HepG2 (cell line): ENCODE results near the gene MMP25. TPM values are rescaled to one million over a fixed set of nuclear protein-coding genes. Genes with fewer than 3 reads are reported as not detected.
A peak's percentile ranks its signal among the peaks of the same experiment; 100 is the strongest.

Experiments used
- ARID2 ChIP-seq: sonication (generic); formaldehyde crosslinking; IDR thresholded peaks from 2 replicates; pipeline ENCODE4 v1.8.1; 2022; ENCODE audit warnings: mild to moderate bottlenecking, missing genetic modification reagents, borderline replicate concordance
- BRD4 ChIP-seq: sonication (generic); formaldehyde crosslinking; IDR thresholded peaks from 2 replicates; pipeline ENCODE4 v1.4.0; 2020; ENCODE audit warnings: missing genetic modification reagents
- RBFOX2 ChIP-seq: fragments of 200-400 bp; formaldehyde crosslinking; IDR thresholded peaks from 2 replicates; pipeline ENCODE4 v1.6.1; 2017; ENCODE audit warnings: low read depth, mild to moderate bottlenecking, low read length
- SMYD3 ChIP-seq: sonication (generic); formaldehyde crosslinking; IDR thresholded peaks from 2 replicates; pipeline ENCODE4 v1.8.1; 2023; ENCODE audit warnings: mild to moderate bottlenecking, missing genetic modification reagents
- STAG1 ChIP-seq: sonication (generic); formaldehyde crosslinking; IDR thresholded peaks from 2 replicates; pipeline ENCODE4 v1.4.0; 2020; ENCODE audit warnings: missing genetic modification reagents
- TOPORS ChIP-seq: sonication (generic); formaldehyde crosslinking; IDR thresholded peaks from 2 replicates; pipeline ENCODE4 v1.8.0; 2023; ENCODE audit warnings: mild to moderate bottlenecking, missing genetic modification reagents
- ZKSCAN1 ChIP-seq: fragments of 150-350 bp; IDR thresholded peaks from 2 replicates; pipeline ENCODE4 v1.6.1; 2014; ENCODE audit warnings: low read length
- ZNF331 ChIP-seq: sonication (generic); formaldehyde crosslinking; IDR thresholded peaks from 2 replicates; pipeline ENCODE4 v1.4.0; 2020; ENCODE audit warnings: missing genetic modification reagents
- ZNF605 ChIP-seq: sonication (generic); formaldehyde crosslinking; IDR thresholded peaks from 2 replicates; pipeline ENCODE4 v1.8.0; 2022; ENCODE audit warnings: mild to moderate bottlenecking, missing genetic modification reagents
- ZNF619 ChIP-seq: sonication (generic); formaldehyde crosslinking; IDR thresholded peaks from 2 replicates; pipeline ENCODE4 v1.4.0; 2020; ENCODE audit warnings: mild to moderate bottlenecking, missing genetic modification reagents
- ZNF644 ChIP-seq: IDR thresholded peaks from 2 replicates; pipeline ENCODE4 v1.6.1; 2016; ENCODE audit warnings: low read depth
- ZNF670 ChIP-seq: sonication (generic); formaldehyde crosslinking; IDR thresholded peaks from 2 replicates; pipeline ENCODE4 v1.8.0; 2022; ENCODE audit warnings: mild to moderate bottlenecking, missing genetic modification reagents, borderline replicate concordance
- ZNF678 ChIP-seq: sonication (generic); formaldehyde crosslinking; IDR thresholded peaks from 2 replicates; pipeline ENCODE4 v1.4.0; 2020; ENCODE audit warnings: mild to moderate bottlenecking, missing genetic modification reagents
- ZNF740 ChIP-seq: sonication (generic); formaldehyde crosslinking; IDR thresholded peaks from 2 replicates; pipeline ENCODE4 v1.4.0; 2020; ENCODE audit warnings: missing genetic modification reagents
- ZNF780A ChIP-seq: sonication (generic); formaldehyde crosslinking; IDR thresholded peaks from 2 replicates; pipeline ENCODE4 v1.8.0; 2022; ENCODE audit warnings: mild to moderate bottlenecking, missing genetic modification reagents, moderate library complexity
- ZNF83 ChIP-seq: sonication (generic); formaldehyde crosslinking; IDR thresholded peaks from 2 replicates; pipeline ENCODE4 v1.4.0; 2020; ENCODE audit warnings: missing genetic modification reagents, mild to moderate bottlenecking, borderline replicate concordance
- ZZZ3 ChIP-seq: sonication (generic); formaldehyde crosslinking; IDR thresholded peaks from 2 replicates; pipeline ENCODE4 v1.4.0; 2020; ENCODE audit warnings: missing genetic modification reagents, mild to moderate bottlenecking, borderline replicate concordance
- polyA plus RNA-seq, 8 experiments: library from polyadenylated mRNA; depleted of rRNA in 3 of 8; stranded (reverse) in 7 of 8; unstranded in 1 of 8; fragments of >200 nt; fragmentation: Illumina TruSeq in 4 of 8; extraction: Trizol in 4 of 8; gene quantifications; 2 replicates each; pipeline versions ENCODE4 v1.2.1 to v1.2.3, GENCODE V29; 2011 to 2016; ENCODE audit warnings: low read depth in 4 of 8, missing spikeins in 1 of 8, mixed read lengths in 1 of 8; ENCODE audit not compliant: insufficient read depth in 1 of 8
- total RNA-seq, 5 experiments: library from RNA; depleted of rRNA; stranded (reverse); fragments of >200 nt; fragmentation: Illumina TruSeq; extraction: Trizol; gene quantifications; 2 replicates each; pipeline ENCODE4 v1.2.3, GENCODE V29; 2016; ENCODE audit warnings: low read depth in 1 of 5
- TF ChIP-seq, protein P1 (sequence below): sonication (generic); formaldehyde crosslinking; IDR thresholded peaks from 2 replicates; pipeline ENCODE4 v1.8.1; 2023; ENCODE audit warnings: missing genetic modification reagents, mild to moderate bottlenecking, borderline replicate concordance
- TF ChIP-seq, protein P2 (sequence below): sonication (generic); formaldehyde crosslinking; IDR thresholded peaks from 2 replicates; pipeline ENCODE4 v1.4.0; 2020; ENCODE audit warnings: missing genetic modification reagents, borderline replicate concordance
- TF ChIP-seq, protein P3 (sequence below): sonication (generic); formaldehyde crosslinking; IDR thresholded peaks from 2 replicates; pipeline ENCODE4 v1.4.0; 2020; ENCODE audit warnings: mild to moderate bottlenecking, missing genetic modification reagents
- TF ChIP-seq, protein P4 (sequence below): sonication (generic); formaldehyde crosslinking; IDR thresholded peaks from 2 replicates; pipeline ENCODE4 v1.5.1; 2020; ENCODE audit warnings: mild to moderate bottlenecking, missing genetic modification reagents, moderate library complexity

Gene MMP25
- total and polyA plus RNA-seq, 2 of the 13 experiments (the other 11 are each of a cell fraction or from before 2014, with no cell fraction given): 0.04 to 0.08 TPM

- peak; percentile 99 for TF ChIP-seq ZNF740 (CRISPR knock-in tag)
- no peak for TF ChIP-seq ZKSCAN1
- TF ChIP-seq, protein P1, sequence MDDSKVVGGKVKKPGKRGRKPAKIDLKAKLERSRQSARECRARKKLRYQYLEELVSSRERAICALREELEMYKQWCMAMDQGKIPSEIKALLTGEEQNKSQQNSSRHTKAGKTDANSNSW (CRISPR knock-in tag): no peak; the same call in 1 of the 2 replicates
- TF ChIP-seq, protein P2, sequence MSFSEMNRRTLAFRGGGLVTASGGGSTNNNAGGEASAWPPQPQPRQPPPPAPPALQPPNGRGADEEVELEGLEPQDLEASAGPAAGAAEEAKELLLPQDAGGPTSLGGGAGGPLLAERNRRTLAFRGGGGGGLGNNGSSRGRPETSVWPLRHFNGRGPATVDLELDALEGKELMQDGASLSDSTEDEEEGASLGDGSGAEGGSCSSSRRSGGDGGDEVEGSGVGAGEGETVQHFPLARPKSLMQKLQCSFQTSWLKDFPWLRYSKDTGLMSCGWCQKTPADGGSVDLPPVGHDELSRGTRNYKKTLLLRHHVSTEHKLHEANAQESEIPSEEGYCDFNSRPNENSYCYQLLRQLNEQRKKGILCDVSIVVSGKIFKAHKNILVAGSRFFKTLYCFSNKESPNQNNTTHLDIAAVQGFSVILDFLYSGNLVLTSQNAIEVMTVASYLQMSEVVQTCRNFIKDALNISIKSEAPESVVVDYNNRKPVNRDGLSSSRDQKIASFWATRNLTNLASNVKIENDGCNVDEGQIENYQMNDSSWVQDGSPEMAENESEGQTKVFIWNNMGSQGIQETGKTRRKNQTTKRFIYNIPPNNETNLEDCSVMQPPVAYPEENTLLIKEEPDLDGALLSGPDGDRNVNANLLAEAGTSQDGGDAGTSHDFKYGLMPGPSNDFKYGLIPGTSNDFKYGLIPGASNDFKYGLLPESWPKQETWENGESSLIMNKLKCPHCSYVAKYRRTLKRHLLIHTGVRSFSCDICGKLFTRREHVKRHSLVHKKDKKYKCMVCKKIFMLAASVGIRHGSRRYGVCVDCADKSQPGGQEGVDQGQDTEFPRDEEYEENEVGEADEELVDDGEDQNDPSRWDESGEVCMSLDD (CRISPR knock-in tag): no peak
- TF ChIP-seq ZNF331: peak; percentile 59
- TF ChIP-seq, protein P3, sequence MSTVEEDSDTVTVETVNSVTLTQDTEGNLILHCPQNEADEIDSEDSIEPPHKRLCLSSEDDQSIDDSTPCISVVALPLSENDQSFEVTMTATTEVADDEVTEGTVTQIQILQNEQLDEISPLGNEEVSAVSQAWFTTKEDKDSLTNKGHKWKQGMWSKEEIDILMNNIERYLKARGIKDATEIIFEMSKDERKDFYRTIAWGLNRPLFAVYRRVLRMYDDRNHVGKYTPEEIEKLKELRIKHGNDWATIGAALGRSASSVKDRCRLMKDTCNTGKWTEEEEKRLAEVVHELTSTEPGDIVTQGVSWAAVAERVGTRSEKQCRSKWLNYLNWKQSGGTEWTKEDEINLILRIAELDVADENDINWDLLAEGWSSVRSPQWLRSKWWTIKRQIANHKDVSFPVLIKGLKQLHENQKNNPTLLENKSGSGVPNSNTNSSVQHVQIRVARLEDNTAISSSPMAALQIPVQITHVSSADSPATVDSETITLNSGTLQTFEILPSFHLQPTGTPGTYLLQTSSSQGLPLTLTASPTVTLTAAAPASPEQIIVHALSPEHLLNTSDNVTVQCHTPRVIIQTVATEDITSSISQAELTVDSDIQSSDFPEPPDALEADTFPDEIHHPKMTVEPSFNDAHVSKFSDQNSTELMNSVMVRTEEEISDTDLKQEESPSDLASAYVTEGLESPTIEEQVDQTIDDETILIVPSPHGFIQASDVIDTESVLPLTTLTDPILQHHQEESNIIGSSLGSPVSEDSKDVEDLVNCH (CRISPR knock-in tag): no peak
- peak; percentile 71 for TF ChIP-seq RBFOX2
- TF ChIP-seq ZNF670: no peak; the same call in 1 of the 2 replicates
- 0 out of 2 replicates have a peak, but pooled peaks have one; percentile 35 for TF ChIP-seq ZNF619 (CRISPR knock-in tag)
- TF ChIP-seq ZNF605: no peak
- no peak for TF ChIP-seq ARID2 (CRISPR knock-in tag)
- TF ChIP-seq ZNF644 (CRISPR knock-in tag): no peak
- no peak for TF ChIP-seq TOPORS (CRISPR knock-in tag)
- no peak for TF ChIP-seq ZZZ3
- TF ChIP-seq ZNF83 (CRISPR knock-in tag): 0 out of 2 replicates have a peak, but pooled peaks have one; percentile 6
- no peak for TF ChIP-seq ZNF678 (CRISPR knock-in tag)
- TF ChIP-seq, protein P4, sequence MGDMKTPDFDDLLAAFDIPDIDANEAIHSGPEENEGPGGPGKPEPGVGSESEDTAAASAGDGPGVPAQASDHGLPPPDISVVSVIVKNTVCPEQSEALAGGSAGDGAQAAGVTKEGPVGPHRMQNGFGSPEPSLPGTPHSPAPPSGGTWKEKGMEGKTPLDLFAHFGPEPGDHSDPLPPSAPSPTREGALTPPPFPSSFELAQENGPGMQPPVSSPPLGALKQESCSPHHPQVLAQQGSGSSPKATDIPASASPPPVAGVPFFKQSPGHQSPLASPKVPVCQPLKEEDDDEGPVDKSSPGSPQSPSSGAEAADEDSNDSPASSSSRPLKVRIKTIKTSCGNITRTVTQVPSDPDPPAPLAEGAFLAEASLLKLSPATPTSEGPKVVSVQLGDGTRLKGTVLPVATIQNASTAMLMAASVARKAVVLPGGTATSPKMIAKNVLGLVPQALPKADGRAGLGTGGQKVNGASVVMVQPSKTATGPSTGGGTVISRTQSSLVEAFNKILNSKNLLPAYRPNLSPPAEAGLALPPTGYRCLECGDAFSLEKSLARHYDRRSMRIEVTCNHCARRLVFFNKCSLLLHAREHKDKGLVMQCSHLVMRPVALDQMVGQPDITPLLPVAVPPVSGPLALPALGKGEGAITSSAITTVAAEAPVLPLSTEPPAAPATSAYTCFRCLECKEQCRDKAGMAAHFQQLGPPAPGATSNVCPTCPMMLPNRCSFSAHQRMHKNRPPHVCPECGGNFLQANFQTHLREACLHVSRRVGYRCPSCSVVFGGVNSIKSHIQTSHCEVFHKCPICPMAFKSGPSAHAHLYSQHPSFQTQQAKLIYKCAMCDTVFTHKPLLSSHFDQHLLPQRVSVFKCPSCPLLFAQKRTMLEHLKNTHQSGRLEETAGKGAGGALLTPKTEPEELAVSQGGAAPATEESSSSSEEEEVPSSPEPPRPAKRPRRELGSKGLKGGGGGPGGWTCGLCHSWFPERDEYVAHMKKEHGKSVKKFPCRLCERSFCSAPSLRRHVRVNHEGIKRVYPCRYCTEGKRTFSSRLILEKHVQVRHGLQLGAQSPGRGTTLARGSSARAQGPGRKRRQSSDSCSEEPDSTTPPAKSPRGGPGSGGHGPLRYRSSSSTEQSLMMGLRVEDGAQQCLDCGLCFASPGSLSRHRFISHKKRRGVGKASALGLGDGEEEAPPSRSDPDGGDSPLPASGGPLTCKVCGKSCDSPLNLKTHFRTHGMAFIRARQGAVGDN (CRISPR knock-in tag): peak; percentile 83
- no peak for TF ChIP-seq SMYD3 (CRISPR knock-in tag)
- no peak; the same call in 1 of the 2 replicates for TF ChIP-seq BRD4 (CRISPR knock-in tag)
- peak; percentile 86 for TF ChIP-seq STAG1
- no peak for TF ChIP-seq ZNF780A (CRISPR knock-in tag)
These were observed 12.8 kb downstream of the MMP25 start (continued) for GRCh38 chr16:3059041-3059722.
